DMS53 (cell line): ENCODE data around the gene CD320.
"Not testable (repeated sequence)": the region's sequence is repeated elsewhere in the genome, so short reads cannot be mapped to it uniquely, and the experiment has no call there.

ENCODE experiments used
- DNase-seq: peaks from one replicate; lab custom pipeline; 2025; lab: John Stamatoyannopoulos, UW

Gene CD320

GRCh38 chr19:8307965-8308866, at the start of gene CD320:
TSS of gene CD320 (minus strand) at chr19:8308358. CDS start at chr19:8308290, 68 bp downstream.
- DNase-seq, result peak; percentile 93

GRCh38 chr19:8357007-8357521, 48.9 kb upstream of the CD320 start:
- DNase-seq, result peak; percentile 34

GRCh38 chr19:8355631-8356402, 47.7 kb upstream of the CD320 start:
- peak; percentile 30 for DNase-seq

GRCh38 chr19:8352845-8353244, 44.7 kb upstream of the CD320 start:
- peak; percentile 32 for DNase-seq

- DNase-seq, result peak; percentile 32
Measured at GRCh38 chr19:8352134-8352827, 44.1 kb upstream of the CD320 start.

GRCh38 chr19:8349629-8350372, 41.6 kb upstream of the CD320 start:
- DNase-seq, result not testable (repeated sequence)

GRCh38 chr19:8343483-8343844, 35.3 kb upstream of the CD320 start:
- no peak for DNase-seq

GRCh38 chr19:8342684-8343482, 34.7 kb upstream of the CD320 start, which contains the start of gene KANK3:
TSS of gene KANK3 (minus strand) at chr19:8343262. CDS start at chr19:8337828, 5,434 bp downstream.
- DNase-seq, result peak; percentile 96

- DNase-seq, result no peak
Measured at GRCh38 chr19:8342316-8342683, 34.1 kb upstream of the CD320 start.

GRCh38 chr19:8341504-8341903, 33.3 kb upstream of the CD320 start:
- DNase-seq, result not testable (repeated sequence)

GRCh38 chr19:8340341-8341096, 32.4 kb upstream of the CD320 start:
- DNase-seq, result peak; percentile 21

GRCh38 chr19:8338835-8339234, 30.7 kb upstream of the CD320 start:
- DNase-seq, result peak; percentile 45

- peak; percentile 50 for DNase-seq
Measured at GRCh38 chr19:8337728-8338127, 29.6 kb upstream of the CD320 start.

- no peak for DNase-seq
Measured at GRCh38 chr19:8336660-8337059, 28.5 kb upstream of the CD320 start.

- peak; percentile 84 for DNase-seq
Measured at GRCh38 chr19:8336072-8336569, 28.0 kb upstream of the CD320 start.

GRCh38 chr19:8335343-8336071, 27.3 kb upstream of the CD320 start:
- peak; percentile 98 for DNase-seq

- DNase-seq, result peak; percentile 98
Measured at GRCh38 chr19:8334458-8335342, 26.5 kb upstream of the CD320 start.
